ENCODE data around the gene SV2B. TPM values are rescaled to one million over a fixed set of nuclear protein-coding genes. Genes with fewer than 3 reads are reported as not detected.

Gene SV2B
- total and polyA plus RNA-seq, 2 donors from 2014 or later = 0.17 to 3.9 TPM

DNA sequence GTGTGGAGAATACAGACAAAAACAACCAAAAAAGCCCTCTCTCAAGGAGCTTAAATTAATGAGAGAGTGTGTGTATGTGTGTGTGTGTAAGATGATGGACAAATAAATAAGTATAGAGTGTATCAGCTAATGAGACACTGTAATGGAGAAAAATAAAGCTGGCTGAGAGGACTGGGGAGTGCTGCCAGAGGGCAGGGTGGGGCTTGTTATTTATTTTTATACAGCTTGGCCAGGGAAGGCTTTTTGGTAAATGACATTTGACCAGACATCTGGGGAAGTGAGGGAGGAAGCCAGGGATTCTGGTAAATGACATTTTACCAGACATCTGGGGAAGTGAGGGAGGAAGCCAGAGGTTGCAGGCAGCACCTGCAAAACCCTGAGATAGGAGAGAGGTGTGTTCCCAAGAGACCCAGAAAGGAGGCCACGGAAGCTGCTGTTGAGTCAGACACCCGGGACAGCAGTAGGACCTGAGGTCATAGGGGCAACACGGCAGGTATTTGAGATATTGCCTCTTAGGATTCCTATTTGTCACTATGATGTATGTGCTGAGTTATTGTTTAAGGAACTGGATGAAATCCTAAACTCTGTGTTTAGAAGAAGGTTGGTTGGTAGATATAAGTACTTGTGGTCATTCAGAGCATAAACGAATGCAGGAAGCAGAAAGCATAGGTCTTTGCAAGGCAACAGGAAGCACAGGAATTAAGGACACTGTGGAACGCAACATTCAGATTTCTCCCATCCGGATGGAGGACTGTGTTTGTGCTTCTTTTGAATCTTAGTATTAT is 2.7 kb downstream of the SV2B start:
- no peak for FAIRE-seq
- no peak overlapping the region for H3K9ac ChIP-seq (ENCODE audit: low read length in 3 of 3)
- TF ChIP-seq, protein P1, sequence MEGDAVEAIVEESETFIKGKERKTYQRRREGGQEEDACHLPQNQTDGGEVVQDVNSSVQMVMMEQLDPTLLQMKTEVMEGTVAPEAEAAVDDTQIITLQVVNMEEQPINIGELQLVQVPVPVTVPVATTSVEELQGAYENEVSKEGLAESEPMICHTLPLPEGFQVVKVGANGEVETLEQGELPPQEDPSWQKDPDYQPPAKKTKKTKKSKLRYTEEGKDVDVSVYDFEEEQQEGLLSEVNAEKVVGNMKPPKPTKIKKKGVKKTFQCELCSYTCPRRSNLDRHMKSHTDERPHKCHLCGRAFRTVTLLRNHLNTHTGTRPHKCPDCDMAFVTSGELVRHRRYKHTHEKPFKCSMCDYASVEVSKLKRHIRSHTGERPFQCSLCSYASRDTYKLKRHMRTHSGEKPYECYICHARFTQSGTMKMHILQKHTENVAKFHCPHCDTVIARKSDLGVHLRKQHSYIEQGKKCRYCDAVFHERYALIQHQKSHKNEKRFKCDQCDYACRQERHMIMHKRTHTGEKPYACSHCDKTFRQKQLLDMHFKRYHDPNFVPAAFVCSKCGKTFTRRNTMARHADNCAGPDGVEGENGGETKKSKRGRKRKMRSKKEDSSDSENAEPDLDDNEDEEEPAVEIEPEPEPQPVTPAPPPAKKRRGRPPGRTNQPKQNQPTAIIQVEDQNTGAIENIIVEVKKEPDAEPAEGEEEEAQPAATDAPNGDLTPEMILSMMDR (IDR thresholded peaks at IDR 0.05; ENCODE audit: borderline replicate concordance, extremely low read depth, insufficient read depth) = no peak
- intact Hi-C loops (cut with DNase I) = no loop called here
- DNase-seq = no peak
- peaks cover 0 to 3% (median 0%) of the 10 kb centered on the region in 3 donors for H3K4me1 ChIP-seq (ENCODE audit: control insufficient read depth in 2 of 3, insufficient read depth in 2 of 3, low read depth in 1 of 3, low read length in 3 of 3)
- no peaks in the 10 kb centered on the region for H3K9me3 ChIP-seq (ENCODE audit: control insufficient read depth in 2 of 3, insufficient read depth in 1 of 3, low read length in 3 of 3)
- H3K27me3 ChIP-seq (ENCODE audit: control insufficient read depth, insufficient read depth, low read length) = peaks cover 26% of the 10 kb centered on the region
- H3K4me3 ChIP-seq (ENCODE audit: low read length in 3 of 3) = no peak overlapping the region
- H3K36me3 ChIP-seq (ENCODE audit: control insufficient read depth in 2 of 3, insufficient read depth in 3 of 3, low read length in 3 of 3) = no peaks in the 10 kb centered on the region
- H3K27ac ChIP-seq (ENCODE audit: low read depth in 2 of 2, low read length in 2 of 2) = no peak overlapping the region

DNA sequence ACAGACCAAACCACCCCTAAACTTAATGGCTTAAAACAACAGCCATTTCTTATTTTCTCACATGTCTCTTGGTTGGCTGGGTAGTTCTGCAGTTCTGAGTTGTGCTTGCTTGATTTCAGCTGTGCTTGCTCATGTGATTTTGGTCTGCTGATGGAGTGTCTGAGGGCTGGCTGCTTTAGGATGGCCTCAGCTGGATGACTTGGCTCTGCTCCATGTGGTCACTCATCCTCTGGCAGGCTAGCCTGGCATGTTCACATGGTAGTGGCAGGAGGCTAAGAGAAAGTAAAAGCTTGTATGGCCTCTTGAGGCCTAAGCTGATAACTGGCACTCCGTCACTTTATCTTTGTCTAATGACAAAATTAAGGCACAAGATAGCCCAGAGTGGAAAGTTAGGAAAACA is 4.1 kb downstream of the SV2B start:
- Histone ChIP-seq H3K4me3 (ENCODE audit: low read length in 3 of 3) (no peak overlapping the region), H3K9me3 (ENCODE audit: control insufficient read depth in 2 of 3, insufficient read depth in 1 of 3, low read length in 3 of 3) (no peaks in the 10 kb centered on the region), H3K27ac (ENCODE audit: low read depth in 2 of 2, low read length in 2 of 2) (no peak overlapping the region), H3K4me1 (ENCODE audit: control insufficient read depth in 2 of 3, insufficient read depth in 2 of 3, low read depth in 1 of 3, low read length in 3 of 3) (peaks cover 0 to 3% (median 0%) of the 10 kb centered on the region in 3 donors), H3K36me3 (ENCODE audit: control insufficient read depth in 2 of 3, insufficient read depth in 3 of 3, low read length in 3 of 3) (no peaks in the 10 kb centered on the region), H3K9ac (ENCODE audit: low read length in 3 of 3) (no peak overlapping the region), H3K27me3 (ENCODE audit: control insufficient read depth, insufficient read depth, low read length) (peaks cover 25% of the 10 kb centered on the region)
- DNase-seq (no peak), FAIRE-seq (no peak)
- TF ChIP-seq, protein P1 (IDR thresholded peaks at IDR 0.05; ENCODE audit: borderline replicate concordance, extremely low read depth, insufficient read depth) = no peak
- intact Hi-C loops (cut with DNase I) = no loop called here

DNA sequence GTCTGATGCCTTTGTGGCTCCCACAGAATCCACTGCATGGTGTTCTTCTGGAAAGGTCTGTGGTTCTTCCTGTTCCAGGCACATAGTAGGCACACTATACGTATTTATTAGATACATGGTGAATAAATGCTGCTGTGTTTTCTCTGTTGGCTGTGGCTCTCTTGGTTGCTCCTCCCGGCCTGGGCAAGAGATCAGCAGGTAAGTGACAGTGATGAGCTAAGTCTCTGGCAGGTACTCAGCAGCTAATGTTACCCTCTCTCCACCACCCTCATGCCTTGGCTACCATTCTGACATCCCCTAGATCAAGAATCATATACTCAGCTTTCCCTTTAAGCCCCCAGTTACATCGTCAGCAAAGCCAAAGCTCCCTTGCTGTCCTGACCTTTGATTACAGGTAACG is 8.4 kb downstream of the SV2B start:
- H3K4me3 ChIP-seq (ENCODE audit: low read length in 3 of 3) = no peak overlapping the region
- TF ChIP-seq, protein P1 (IDR thresholded peaks at IDR 0.05; ENCODE audit: borderline replicate concordance, extremely low read depth, insufficient read depth) = no peak
- H3K9me3 ChIP-seq (ENCODE audit: control insufficient read depth in 2 of 3, insufficient read depth in 1 of 3, low read length in 3 of 3) = no peaks in the 10 kb centered on the region
- H3K27me3 ChIP-seq (ENCODE audit: control insufficient read depth, insufficient read depth, low read length) = no peaks in the 10 kb centered on the region
- H3K4me1 ChIP-seq (ENCODE audit: control insufficient read depth in 2 of 3, insufficient read depth in 2 of 3, low read depth in 1 of 3, low read length in 3 of 3) = no peaks in the 10 kb centered on the region
- H3K9ac ChIP-seq (ENCODE audit: low read length in 3 of 3) = no peak overlapping the region
- H3K27ac ChIP-seq (ENCODE audit: low read depth in 2 of 2, low read length in 2 of 2) = no peak overlapping the region
- DNase-seq (no peak), FAIRE-seq (no peak)
- H3K36me3 ChIP-seq (ENCODE audit: control insufficient read depth in 2 of 3, insufficient read depth in 3 of 3, low read length in 3 of 3) = no peaks in the 10 kb centered on the region
- intact Hi-C loops (cut with DNase I) = no loop called here
